HEK293 (cell line): ENCODE results near the gene ADAMTS9.

Experiments
- CTCF ChIP-seq: fragments of 450-650 bp; formaldehyde crosslinking; IDR thresholded peaks from 2 replicates; pipeline ENCODE4 v1.5.1; 2016; ENCODE audit warnings: missing biosample characterization, missing genetic modification characterization
- MYNN ChIP-seq: fragments of 450-650 bp; formaldehyde crosslinking; IDR thresholded peaks from 2 replicates; pipeline ENCODE4 v1.5.1; 2016; ENCODE audit warnings: missing biosample characterization, missing genetic modification characterization, borderline replicate concordance
- ZBTB1 ChIP-seq: fragments of 450-650 bp; formaldehyde crosslinking; IDR thresholded peaks from 2 replicates; pipeline ENCODE4 v1.5.1; 2016; ENCODE audit warnings: missing biosample characterization, missing genetic modification characterization
- ZNF274 ChIP-seq, 2 experiments: fragments of 200-500 bp in 1 of 2; fragments of 450-650 bp in 1 of 2; sonication (Bioruptor generic) in 1 of 2; formaldehyde crosslinking in 1 of 2; IDR thresholded peaks; 2 replicates each; pipeline versions ENCODE4 v1.5.1 to v1.6.1; 2014 to 2016; ENCODE audit warnings: borderline replicate concordance in 1 of 2, inconsistent platforms in 1 of 2, low read length in 1 of 2, missing biosample characterization in 1 of 2, missing genetic modification characterization in 1 of 2
- ZSCAN5A ChIP-seq: fragments of 450-650 bp; formaldehyde crosslinking; IDR thresholded peaks from 2 replicates; pipeline ENCODE4 v1.5.1; 2016; ENCODE audit warnings: missing biosample characterization, missing genetic modification characterization

DNA sequence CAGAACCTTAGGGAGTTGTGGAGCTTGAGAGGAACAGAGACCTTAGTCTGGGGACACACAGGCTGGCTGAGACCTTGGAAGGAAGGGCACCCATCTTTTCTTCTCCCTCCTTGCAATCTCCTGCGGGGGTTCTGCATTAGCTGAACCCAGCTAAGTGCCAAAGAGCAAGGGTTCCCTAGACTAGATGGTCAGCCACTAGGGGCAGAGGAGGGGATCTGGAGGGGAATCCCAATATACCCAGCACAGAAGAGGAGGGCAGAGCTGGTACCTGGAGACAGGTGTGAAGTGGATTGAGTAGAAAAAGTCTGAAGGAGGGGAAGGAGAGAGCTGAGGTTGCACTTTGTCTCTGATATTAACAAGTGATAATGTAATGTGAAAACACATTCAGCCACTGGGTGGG lies 212.8 kb downstream of the ADAMTS9 start:
- TF ChIP-seq MYNN (tag by site-specific recombination) (no peak), ZSCAN5A (tag by site-specific recombination) (no peak), CTCF (tag by site-specific recombination) (no peak), ZBTB1 (tag by site-specific recombination) (no peak), ZNF274 (IDR thresholded peaks at IDR 0.05; ENCODE audit: low read length) (no peak), ZNF274 (tag by site-specific recombination; IDR thresholded peaks at IDR 0.05; ENCODE audit: borderline replicate concordance) (no peak)
